ENCODE results near the gene PLAC8L1.

GRCh38 chr5:146084376-146084775 is 21.0 kb downstream of the PLAC8L1 start:
- TF ChIP-seq CTCF (IDR thresholded peaks at IDR 0.05 in 4 of 5, conservative IDR thresholded peaks at IDR 0.05 in 1 of 5) (no peak), POLR2A (IDR thresholded peaks at IDR 0.05) (no peak)

All from gastrocnemius medialis (tissue), 4 donors.